ENCODE data around the gene P2RX2.

The P2RX2 gene

DNA sequence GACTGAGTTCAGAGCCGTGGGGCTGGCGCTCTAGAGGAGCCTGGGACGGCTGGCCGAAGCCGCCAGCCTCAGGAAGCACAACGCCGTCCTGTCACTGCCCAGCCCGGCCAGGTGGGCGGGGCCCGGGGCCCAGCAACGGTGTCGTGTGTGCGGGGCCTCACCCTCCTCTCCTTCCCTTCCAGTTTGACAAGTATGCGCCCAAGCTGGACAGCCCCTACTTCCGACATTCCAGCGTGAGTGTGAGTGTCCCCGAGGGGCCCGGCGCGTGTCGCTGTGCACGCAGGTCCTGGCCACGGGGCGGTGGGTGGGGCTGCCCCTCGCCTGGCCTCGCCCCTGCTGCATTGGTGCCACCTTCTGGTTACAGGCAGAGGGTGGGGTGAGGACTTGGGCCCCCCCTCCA, 46.5 kb upstream of the P2RX2 start:
- no peak for DNase-seq (ENCODE audit: low spot score)
- in situ Hi-C loops (cut with MboI; ENCODE audit: low pct_unique_long_range_greater_than_20kb, low sequenced_read_pairs, unreplicated experiment) = no loop called here
- TF ChIP-seq, protein P1, sequence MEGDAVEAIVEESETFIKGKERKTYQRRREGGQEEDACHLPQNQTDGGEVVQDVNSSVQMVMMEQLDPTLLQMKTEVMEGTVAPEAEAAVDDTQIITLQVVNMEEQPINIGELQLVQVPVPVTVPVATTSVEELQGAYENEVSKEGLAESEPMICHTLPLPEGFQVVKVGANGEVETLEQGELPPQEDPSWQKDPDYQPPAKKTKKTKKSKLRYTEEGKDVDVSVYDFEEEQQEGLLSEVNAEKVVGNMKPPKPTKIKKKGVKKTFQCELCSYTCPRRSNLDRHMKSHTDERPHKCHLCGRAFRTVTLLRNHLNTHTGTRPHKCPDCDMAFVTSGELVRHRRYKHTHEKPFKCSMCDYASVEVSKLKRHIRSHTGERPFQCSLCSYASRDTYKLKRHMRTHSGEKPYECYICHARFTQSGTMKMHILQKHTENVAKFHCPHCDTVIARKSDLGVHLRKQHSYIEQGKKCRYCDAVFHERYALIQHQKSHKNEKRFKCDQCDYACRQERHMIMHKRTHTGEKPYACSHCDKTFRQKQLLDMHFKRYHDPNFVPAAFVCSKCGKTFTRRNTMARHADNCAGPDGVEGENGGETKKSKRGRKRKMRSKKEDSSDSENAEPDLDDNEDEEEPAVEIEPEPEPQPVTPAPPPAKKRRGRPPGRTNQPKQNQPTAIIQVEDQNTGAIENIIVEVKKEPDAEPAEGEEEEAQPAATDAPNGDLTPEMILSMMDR (IDR thresholded peaks at IDR 0.05; ENCODE audit: extremely low read depth, insufficient read depth, missing control alignments) = no peak

DNA sequence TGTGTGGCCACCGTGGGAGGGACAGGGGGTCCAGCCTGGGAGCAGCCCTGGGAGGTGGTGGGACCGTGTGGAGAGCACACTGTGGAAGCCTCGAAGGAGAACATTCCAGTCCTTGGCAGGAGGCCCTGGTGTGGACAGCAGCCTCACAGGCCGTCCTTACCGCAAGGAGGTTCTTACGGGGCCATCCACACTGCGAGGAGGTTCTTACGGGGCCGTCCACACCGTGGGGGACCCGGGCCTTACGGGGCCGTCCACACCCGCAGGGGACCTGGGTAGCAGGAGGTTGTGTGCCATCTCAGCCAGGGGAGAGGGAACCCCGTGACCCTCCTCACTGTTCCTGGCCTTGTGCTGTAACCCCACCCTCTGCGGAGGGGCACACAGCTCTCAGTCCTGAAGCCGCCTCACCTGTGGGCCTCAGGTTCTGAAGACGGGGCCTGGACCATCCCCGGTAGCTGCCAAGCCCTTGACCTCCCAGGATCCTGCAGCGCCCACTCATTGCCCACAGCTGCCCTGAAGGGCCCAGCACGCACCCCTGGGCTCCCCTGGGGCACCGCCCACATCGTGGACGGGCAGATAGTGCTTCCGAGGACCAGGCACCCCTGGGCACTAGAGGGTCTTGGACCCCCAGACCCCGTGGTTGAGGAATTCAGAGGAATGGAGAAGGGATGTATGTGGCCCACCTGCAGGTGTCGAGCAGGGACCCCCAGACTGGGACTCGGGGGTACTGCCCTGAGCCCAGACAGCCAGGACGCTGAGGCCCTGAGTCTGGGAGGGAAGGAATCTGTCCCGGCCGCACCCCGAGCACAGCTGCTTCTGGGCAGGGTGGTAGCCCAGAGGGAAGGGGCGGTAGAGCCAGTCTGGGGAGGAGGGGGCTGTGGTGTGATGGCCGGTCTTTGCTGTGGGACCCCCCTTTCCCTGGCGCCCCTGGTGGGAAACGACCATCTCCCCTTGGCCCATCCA, 45.5 kb upstream of the P2RX2 start:
- TF ChIP-seq, protein P1 (IDR thresholded peaks at IDR 0.05; ENCODE audit: extremely low read depth, insufficient read depth, missing control alignments) = no peak
- in situ Hi-C loops (cut with MboI; ENCODE audit: low pct_unique_long_range_greater_than_20kb, low sequenced_read_pairs, unreplicated experiment) = no loop called here
- no peak for DNase-seq (ENCODE audit: low spot score)

DNA sequence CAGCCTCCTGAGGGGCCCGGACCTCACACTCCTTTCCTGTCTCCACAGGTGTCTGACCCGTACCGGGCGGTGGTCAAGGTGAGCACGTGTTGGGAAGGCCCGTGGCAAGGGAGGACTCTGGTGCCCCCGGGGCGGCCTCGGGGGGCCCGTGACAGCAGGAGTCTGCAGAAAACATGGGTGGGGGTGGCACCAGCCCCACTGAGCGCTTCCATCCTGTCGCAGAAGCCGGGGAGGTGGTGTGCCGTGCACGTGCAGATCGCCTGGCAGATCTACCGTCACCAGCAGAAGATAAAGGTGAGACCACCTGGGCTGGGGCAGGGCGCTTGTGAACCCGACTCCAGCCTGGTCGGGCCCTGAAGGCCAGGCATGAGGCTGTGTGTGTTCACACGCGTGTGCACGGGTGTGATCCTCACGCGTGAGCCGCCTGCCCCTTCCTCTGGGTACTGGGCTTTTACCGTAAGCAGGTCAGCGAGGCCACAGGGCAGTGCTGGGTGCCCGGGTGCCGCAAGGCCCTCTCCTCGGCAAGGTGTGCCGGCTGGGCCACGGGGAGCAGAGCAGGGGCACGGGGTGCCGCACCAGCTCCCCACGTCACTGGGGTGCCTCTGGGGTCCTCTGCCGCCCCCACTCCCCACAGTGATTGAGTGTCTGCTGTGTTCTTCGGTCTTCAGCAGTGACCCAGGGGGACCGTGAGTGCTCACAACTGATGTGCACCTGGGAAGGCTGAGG, 44.1 kb upstream of the P2RX2 start:
- TF ChIP-seq, protein P1 (IDR thresholded peaks at IDR 0.05; ENCODE audit: extremely low read depth, insufficient read depth, missing control alignments) = no peak
- in situ Hi-C loops (cut with MboI; ENCODE audit: low pct_unique_long_range_greater_than_20kb, low sequenced_read_pairs, unreplicated experiment) = no loop called here
- no peak for DNase-seq (ENCODE audit: low spot score)

DNA sequence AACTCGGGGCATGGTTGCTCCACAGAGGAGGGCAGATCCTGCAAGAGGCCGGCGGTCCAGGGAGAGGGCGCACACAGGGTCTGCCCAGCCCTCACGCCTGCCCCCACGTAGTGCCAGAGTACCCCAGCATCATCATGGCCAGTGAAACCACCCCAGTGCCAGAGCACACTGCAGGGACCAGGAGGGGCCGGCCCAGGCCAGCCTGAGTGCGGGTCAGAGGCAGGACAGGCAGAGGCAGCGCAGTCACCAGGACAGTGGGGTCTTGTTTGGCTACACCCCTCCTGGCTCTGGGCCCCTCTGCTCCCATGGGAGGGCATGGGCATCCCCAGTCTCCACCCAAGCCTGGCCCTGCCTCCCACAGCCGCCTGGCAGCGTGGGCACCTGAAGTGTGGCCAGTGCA, 42.9 kb upstream of the P2RX2 start:
- no peak for DNase-seq (ENCODE audit: low spot score)
- TF ChIP-seq, protein P1 (IDR thresholded peaks at IDR 0.05; ENCODE audit: extremely low read depth, insufficient read depth, missing control alignments) = no peak
- in situ Hi-C loops (cut with MboI; ENCODE audit: low pct_unique_long_range_greater_than_20kb, low sequenced_read_pairs, unreplicated experiment) = no loop called here

DNA sequence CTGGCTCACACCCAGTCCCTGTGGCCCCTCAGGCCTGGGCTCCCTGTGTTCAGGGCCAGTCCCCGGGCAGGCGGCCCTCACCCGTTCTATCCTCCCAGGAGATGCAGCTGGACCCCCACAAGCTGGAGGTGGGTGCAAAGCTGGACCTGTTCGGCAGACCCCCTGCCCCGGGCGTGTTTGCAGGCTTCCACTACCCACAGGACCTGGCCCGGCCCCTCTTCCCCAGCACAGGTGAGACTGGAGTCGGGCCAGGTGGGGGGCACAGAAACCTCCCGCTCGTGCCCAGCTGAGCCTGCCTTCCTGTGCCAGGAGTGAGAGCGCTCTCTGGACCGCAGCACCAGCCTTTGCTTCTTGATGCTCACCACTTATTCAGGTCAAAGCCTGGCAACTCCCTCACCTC, 41.9 kb upstream of the P2RX2 start:
- in situ Hi-C loops (cut with MboI; ENCODE audit: low pct_unique_long_range_greater_than_20kb, low sequenced_read_pairs, unreplicated experiment) = no loop called here
- no peak for DNase-seq (ENCODE audit: low spot score)
- TF ChIP-seq, protein P1 (IDR thresholded peaks at IDR 0.05; ENCODE audit: extremely low read depth, insufficient read depth, missing control alignments) = no peak

DNA sequence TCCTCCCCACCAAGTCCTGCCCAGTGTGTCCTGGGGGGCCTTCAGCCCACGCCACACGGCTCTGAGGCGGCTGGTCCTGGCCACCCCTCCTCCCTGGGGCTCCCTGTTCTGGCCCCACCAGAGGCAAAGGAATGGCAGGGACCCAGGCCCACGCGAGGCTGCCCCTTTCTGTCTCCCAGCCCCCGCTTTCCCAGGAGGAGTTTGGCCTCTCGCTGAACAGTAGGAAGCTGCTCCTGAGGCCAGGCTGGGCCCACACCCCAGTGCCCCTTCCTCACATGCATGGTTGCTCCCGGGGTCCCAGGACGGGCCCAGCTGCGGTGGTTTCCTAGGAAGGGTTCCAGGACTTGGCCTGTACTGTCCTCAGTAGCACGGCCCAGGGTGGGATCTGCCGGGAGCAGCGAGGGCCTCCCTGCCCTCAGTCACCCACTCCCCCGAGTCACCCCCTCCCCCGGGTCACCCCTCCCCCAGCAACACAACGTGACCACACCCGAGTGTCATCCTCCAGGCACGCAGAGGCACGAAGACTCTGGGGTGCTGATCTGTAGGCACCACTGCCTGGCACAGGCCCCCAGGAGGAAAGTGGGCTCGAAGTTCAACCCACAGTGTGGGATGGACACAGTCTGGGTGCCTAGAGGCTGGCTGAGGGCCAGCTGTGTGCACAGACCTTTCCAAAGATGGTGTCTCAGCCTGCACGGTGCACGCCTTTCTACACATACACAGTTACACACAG, 41.2 kb upstream of the P2RX2 start:
- in situ Hi-C loops (cut with MboI; ENCODE audit: low pct_unique_long_range_greater_than_20kb, low sequenced_read_pairs, unreplicated experiment) = no loop called here
- TF ChIP-seq, protein P1 (IDR thresholded peaks at IDR 0.05; ENCODE audit: extremely low read depth, insufficient read depth, missing control alignments) = no peak
- no peak for DNase-seq (ENCODE audit: low spot score)
